Stimulated activated CD4-positive, alpha-beta T cell treated with anti-CD3 and anti-CD28 coated beads, Interleukin-2, amount 100 ng/mL, for 24 hours (primary cell): ENCODE data around the gene PLEKHD1.
"Not testable (repeated sequence)": the region's sequence is repeated elsewhere in the genome, so short reads cannot be mapped to it uniquely, and the experiment has no call there.

Experiments used
- DNase-seq, 2 donors: peaks; one replicate each; pipeline ENCODE4 v3.0.0-alpha.2; 2020

The PLEKHD1 gene

GRCh38 chr14:69483765-69484443, 624 bp upstream of the PLEKHD1 start:
- no peak for DNase-seq

- DNase-seq: no peak
These were observed 760 bp downstream of the PLEKHD1 start for GRCh38 chr14:69485315-69485660.

- no peak for DNase-seq
These were observed 1.2 kb downstream of the PLEKHD1 start for GRCh38 chr14:69485701-69486100.

- no peak for DNase-seq
These were observed 2.7 kb downstream of the PLEKHD1 start for GRCh38 chr14:69487226-69487625.

- DNase-seq: no peak
These were observed 3.2 kb downstream of the PLEKHD1 start for GRCh38 chr14:69487771-69488170.

- DNase-seq: no peak
These were observed 5.0 kb downstream of the PLEKHD1 start for GRCh38 chr14:69489495-69489894.

GRCh38 chr14:69490219-69490918, 5.8 kb downstream of the PLEKHD1 start:
- DNase-seq: no peak

GRCh38 chr14:69491193-69491592, 6.7 kb downstream of the PLEKHD1 start:
- DNase-seq: no peak

GRCh38 chr14:69493038-69493437, 8.5 kb downstream of the PLEKHD1 start:
- DNase-seq: no peak

- DNase-seq: no peak
These were observed 9.3 kb downstream of the PLEKHD1 start for GRCh38 chr14:69493791-69494190.

- no peak for DNase-seq
These were observed 10.9 kb downstream of the PLEKHD1 start for GRCh38 chr14:69495341-69495921.

- not testable (repeated sequence) for DNase-seq
These were observed 13.3 kb downstream of the PLEKHD1 start for GRCh38 chr14:69497866-69498265.

- not testable (repeated sequence) for DNase-seq
These were observed 13.8 kb downstream of the PLEKHD1 start for GRCh38 chr14:69498286-69498685.

GRCh38 chr14:69499436-69499835, 14.9 kb downstream of the PLEKHD1 start:
- no peak for DNase-seq

GRCh38 chr14:69500096-69500495, 15.6 kb downstream of the PLEKHD1 start:
- no peak for DNase-seq

- DNase-seq: no peak
These were observed 16.2 kb downstream of the PLEKHD1 start for GRCh38 chr14:69500736-69501135.

- no peak for DNase-seq
These were observed 16.9 kb downstream of the PLEKHD1 start for GRCh38 chr14:69501423-69501838.

GRCh38 chr14:69504775-69505174, 20.2 kb downstream of the PLEKHD1 start:
- DNase-seq: no peak

GRCh38 chr14:69505338-69506240, 21.1 kb downstream of the PLEKHD1 start:
- DNase-seq: no peak

- DNase-seq: no peak
These were observed 21.7 kb downstream of the PLEKHD1 start for GRCh38 chr14:69506241-69506595.

GRCh38 chr14:69518289-69519101, 34.0 kb downstream of the PLEKHD1 start:
- DNase-seq: no peak
